A673 (cell line): ENCODE measurements around the gene ANKRD12. TPM values are rescaled to one million over a fixed set of nuclear protein-coding genes. Genes with fewer than 3 reads are reported as not detected.

Experiments used
- BruUV-seq: library from RNA; stranded (reverse); fragments of 400-500 nt; replicated peaks from 2 replicates; lab custom pipeline; 2021; lab: Mats Ljungman, UMichigan
- CTCF ChIA-PET: fragments of 300-600 bp; sonication (Branson Sonifier 250); formaldehyde crosslinking; loops from one replicate; lab custom pipeline; 2022; ENCODE audit warnings: antibody characterized with exemption; lab: Charles Lee
- POLR2A ChIA-PET: fragments of 300-600 bp; sonication (Branson Sonifier 250); formaldehyde crosslinking; loops from one replicate; lab custom pipeline; 2022; ENCODE audit warnings: antibody characterized with exemption; ENCODE audit not compliant: low non-redundant PET; lab: Charles Lee
- DNase-seq: peaks from one replicate; pipeline ENCODE4 v3.0.0-alpha.2; 2015; ENCODE audit warnings: low spot score
- H3K27ac ChIP-seq: fragments of 200-600 bp; sonication (generic); 2 replicates; pipeline ENCODE4 v1.5.1; 2016; ENCODE audit warnings: mixed run types, low read depth, mild to moderate bottlenecking, mixed read lengths, antibody characterized with exemption, low read length; ENCODE audit not compliant: poor library complexity, severe bottlenecking
- H3K27me3 ChIP-seq: fragments of 200-600 bp; sonication (generic); replicated peaks from 2 replicates; pipeline ENCODE4 v1.6.1; 2017; ENCODE audit warnings: mixed run types, low read depth, mild to moderate bottlenecking, mixed read lengths, antibody characterized with exemption, low read length; ENCODE audit not compliant: insufficient read depth, poor library complexity
- H3K36me3 ChIP-seq: fragments of 200-600 bp; sonication (generic); 2 replicates; pipeline ENCODE4 v1.6.1; 2016; ENCODE audit warnings: mixed run types, mild to moderate bottlenecking, mixed read lengths, antibody characterized with exemption, low read length; ENCODE audit not compliant: insufficient read depth, poor library complexity, severe bottlenecking
- H3K4me1 ChIP-seq: fragments of 200-600 bp; sonication (generic); 2 replicates; pipeline ENCODE4 v1.6.1; 2017; ENCODE audit warnings: mixed run types, mild to moderate bottlenecking, mixed read lengths, antibody characterized with exemption, low read length; ENCODE audit not compliant: insufficient read depth, poor library complexity, severe bottlenecking
- H3K4me3 ChIP-seq: fragments of 200-600 bp; sonication (generic); 2 replicates; pipeline ENCODE4 v1.5.1; 2016; ENCODE audit warnings: low read depth, mixed run types, mild to moderate bottlenecking, mixed read lengths, low read length; ENCODE audit not compliant: poor library complexity, severe bottlenecking
- H3K9me3 ChIP-seq: fragments of 200-600 bp; sonication (generic); 2 replicates; pipeline ENCODE4 v1.6.1; 2016; ENCODE audit warnings: mixed run types, low read depth, mild to moderate bottlenecking, mixed read lengths, antibody characterized with exemption, low read length; ENCODE audit not compliant: poor library complexity, severe bottlenecking
- CTCF ChIP-seq: fragments of 300-800, 200-600 bp; sonication (generic); conservative IDR thresholded peaks from 2 replicates; pipeline ENCODE4 v1.5.1; 2017; ENCODE audit warnings: low read depth, mild to moderate bottlenecking, antibody characterized with exemption, low read length, moderate library complexity, mixed read lengths
- EZH2 ChIP-seq: fragments of 200-600 bp; sonication (generic); IDR thresholded peaks from 2 replicates; pipeline ENCODE4 v1.6.1; 2017; ENCODE audit warnings: borderline replicate concordance, low read depth, mild to moderate bottlenecking, mixed read lengths, antibody characterized with exemption, low read length; ENCODE audit not compliant: poor library complexity, severe bottlenecking
- intact Hi-C: fragments of 100-400 bp; cut with micrococcal nuclease; formaldehyde crosslinking; loops from one replicate; pipeline ENCODE4 v1.10.0; 2022; ENCODE audit not compliant: unreplicated experiment
- total RNA-seq: library from RNA; stranded (reverse); gene quantifications from 2 replicates; pipeline ENCODE4 v1.2.3, GENCODE V29; 2021

The ANKRD12 gene
- total RNA-seq, 1 experiment from 2014 or later: 24.2 TPM

- TF ChIP-seq CTCF (no peak), EZH2 (no peak)
- Histone ChIP-seq H3K36me3 (peaks cover 4% of the 10 kb centered on the region), H3K4me1 (no peaks in the 10 kb centered on the region), H3K27ac (no peak overlapping the region), H3K9me3 (no peaks in the 10 kb centered on the region), H3K4me3 (no peak overlapping the region), H3K27me3 (no peaks in the 10 kb centered on the region)
- DNase-seq: no peak
- POLR2A ChIA-PET: no interaction called here
- CTCF ChIA-PET: no interaction called here
- no TSS peak for BruUV-seq
- intact Hi-C loops: no loop called here
Observed at GRCh38 chr18:9182852-9183399, 46.3 kb downstream of the ANKRD12 start.

DNA sequence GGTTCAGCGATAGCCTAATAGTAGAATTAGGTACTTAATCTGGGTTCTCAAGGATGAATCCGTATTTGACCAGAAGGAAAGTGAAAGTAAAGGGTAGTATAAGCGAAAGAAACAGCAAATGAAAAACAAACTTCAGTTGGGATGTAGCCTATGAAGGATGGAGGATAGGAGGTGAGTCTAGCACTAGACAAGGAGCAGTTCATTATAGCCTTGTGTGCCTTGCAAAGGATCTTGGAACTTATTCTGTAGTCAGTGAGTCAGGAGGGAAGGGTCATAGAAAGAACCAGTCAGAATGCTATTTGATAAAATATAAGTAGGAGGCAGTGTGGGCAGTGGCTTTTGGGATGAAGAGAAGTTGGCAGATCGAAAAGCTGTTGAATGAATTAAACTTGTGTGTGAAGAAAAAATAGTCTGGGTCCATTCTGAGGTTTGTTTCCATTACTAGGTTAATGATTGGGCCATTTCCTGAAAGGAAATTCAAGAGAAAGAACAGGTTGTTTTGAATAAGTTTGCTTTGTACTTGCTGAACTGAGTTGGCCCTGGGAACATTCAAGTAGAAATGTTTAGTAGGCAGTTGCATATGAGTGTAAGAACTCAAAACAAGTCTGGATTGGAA is 48.5 kb downstream of the ANKRD12 start:
- Histone ChIP-seq H3K27ac (no peak overlapping the region), H3K36me3 (peaks cover 4% of the 10 kb centered on the region), H3K27me3 (no peaks in the 10 kb centered on the region), H3K4me3 (no peak overlapping the region), H3K9me3 (no peaks in the 10 kb centered on the region), H3K4me1 (peaks cover 8% of the 10 kb centered on the region)
- TF ChIP-seq EZH2 (no peak), CTCF (no peak)
- CTCF ChIA-PET: interaction anchor here (0.6 kb wide), 1 partner anchor 111 kb away, joined by 3 read pairs; no protein-coding TSS in a partner anchor
- intact Hi-C loops: no loop called here
- POLR2A ChIA-PET: no interaction called here
- peak; percentile 12 for DNase-seq
- no TSS peak for BruUV-seq

- ChIA-PET CTCF (no interaction called here), POLR2A (no interaction called here)
- no TSS peak for BruUV-seq
- intact Hi-C loops: no loop called here
- H3K9me3 ChIP-seq: no peaks in the 10 kb centered on the region
- H3K36me3 ChIP-seq: no peaks in the 10 kb centered on the region
- H3K4me1 ChIP-seq: peaks cover 8% of the 10 kb centered on the region
- no peak for DNase-seq
- TF ChIP-seq EZH2 (no peak), CTCF (no peak)
- H3K27me3 ChIP-seq: no peaks in the 10 kb centered on the region
- no peak overlapping the region for H3K4me3 ChIP-seq
- H3K27ac ChIP-seq: no peak overlapping the region
Observed at GRCh38 chr18:9188359-9189231, 52.0 kb downstream of the ANKRD12 start.
